ENCODE results near the gene ADK. TPM values are rescaled to one million over a fixed set of nuclear protein-coding genes. Genes with fewer than 3 reads are reported as not detected.
"Not testable (repeated sequence)": the region's sequence is repeated elsewhere in the genome, so short reads cannot be mapped to it uniquely, and the experiment has no call there.

ADK gene
- total RNA-seq, 1 donor from 2014 or later: 31.9 TPM

- no peak overlapping the region for H3K4me3 Mint-ChIP-seq (ENCODE audit: unreplicated experiment)
- no peaks in the 10 kb centered on the region for H3K4me1 Mint-ChIP-seq (ENCODE audit: low read depth)
- no peaks in the 10 kb centered on the region for H3K27me3 Mint-ChIP-seq (ENCODE audit: low read depth)
- TF ChIP-seq CTCF (IDR thresholded peaks at IDR 0.05): no peak
- DNase-seq (ENCODE audit: low spot score): no peak
- H3K36me3 Mint-ChIP-seq (ENCODE audit: low read depth): no peaks in the 10 kb centered on the region
- no peak overlapping the region for H3K27ac Mint-ChIP-seq (ENCODE audit: unreplicated experiment)
- no peaks in the 10 kb centered on the region for H3K9me3 Mint-ChIP-seq (ENCODE audit: low read depth)
These were observed 340.0 kb downstream of the ADK start for GRCh38 chr10:74491014-74491413.

GRCh38 chr10:74496276-74496675, 345.3 kb downstream of the ADK start:
- not testable (repeated sequence) for H3K4me3 Mint-ChIP-seq (ENCODE audit: unreplicated experiment); DNase-seq (ENCODE audit: low spot score); H3K36me3 Mint-ChIP-seq (ENCODE audit: low read depth); H3K27me3 Mint-ChIP-seq (ENCODE audit: low read depth); H3K27ac Mint-ChIP-seq (ENCODE audit: unreplicated experiment); H3K9me3 Mint-ChIP-seq (ENCODE audit: low read depth)
- H3K4me1 Mint-ChIP-seq (ENCODE audit: low read depth): peaks cover 11% of the 10 kb centered on the region

GRCh38 chr10:74498664-74499063, 347.6 kb downstream of the ADK start:
- not testable (repeated sequence) for H3K27ac Mint-ChIP-seq (ENCODE audit: unreplicated experiment); H3K27me3 Mint-ChIP-seq (ENCODE audit: low read depth); H3K36me3 Mint-ChIP-seq (ENCODE audit: low read depth); DNase-seq (ENCODE audit: low spot score); H3K9me3 Mint-ChIP-seq (ENCODE audit: low read depth); H3K4me3 Mint-ChIP-seq (ENCODE audit: unreplicated experiment)
- peaks cover 22% of the 10 kb centered on the region for H3K4me1 Mint-ChIP-seq (ENCODE audit: low read depth)

- DNase-seq (ENCODE audit: low spot score): no peak
- H3K36me3 Mint-ChIP-seq (ENCODE audit: low read depth): peaks cover 1% of the 10 kb centered on the region
These were observed 349.1 kb downstream of the ADK start for GRCh38 chr10:74500026-74500704.

GRCh38 chr10:74500816-74501215, 349.8 kb downstream of the ADK start:
- TF ChIP-seq CTCF (IDR thresholded peaks at IDR 0.05): no peak
- Mint-ChIP-seq H3K36me3 (ENCODE audit: low read depth) (peaks cover 1% of the 10 kb centered on the region), H3K27ac (ENCODE audit: unreplicated experiment) (no peak overlapping the region), H3K9me3 (ENCODE audit: low read depth) (peaks cover 7% of the 10 kb centered on the region), H3K4me1 (ENCODE audit: low read depth) (peaks cover 25% of the 10 kb centered on the region), H3K4me3 (ENCODE audit: unreplicated experiment) (no peak overlapping the region), H3K27me3 (ENCODE audit: low read depth) (no peaks in the 10 kb centered on the region)
- no peak for DNase-seq (ENCODE audit: low spot score)

More at GRCh38 chr10:74500026-74500704, 349.1 kb downstream of the ADK start:
- Mint-ChIP-seq H3K4me3 (ENCODE audit: unreplicated experiment) (no peak overlapping the region), H3K4me1 (ENCODE audit: low read depth) (peaks cover 25% of the 10 kb centered on the region), H3K9me3 (ENCODE audit: low read depth) (peaks cover under 1% of the 10 kb centered on the region), H3K27ac (ENCODE audit: unreplicated experiment) (no peak overlapping the region), H3K27me3 (ENCODE audit: low read depth) (no peaks in the 10 kb centered on the region)
- TF ChIP-seq CTCF (IDR thresholded peaks at IDR 0.05): no peak

GRCh38 chr10:74502963-74503608, 352.1 kb downstream of the ADK start:
- no peak for DNase-seq (ENCODE audit: low spot score)
- no peak overlapping the region for H3K4me3 Mint-ChIP-seq (ENCODE audit: unreplicated experiment)
- peaks cover 28% of the 10 kb centered on the region for H3K4me1 Mint-ChIP-seq (ENCODE audit: low read depth)
- H3K9me3 Mint-ChIP-seq (ENCODE audit: low read depth): peaks cover 12% of the 10 kb centered on the region
- TF ChIP-seq CTCF (IDR thresholded peaks at IDR 0.05): no peak
- peaks cover 4% of the 10 kb centered on the region for H3K36me3 Mint-ChIP-seq (ENCODE audit: low read depth)
- peak overlapping the region; percentile 55 for H3K27ac Mint-ChIP-seq (ENCODE audit: unreplicated experiment)
- no peaks in the 10 kb centered on the region for H3K27me3 Mint-ChIP-seq (ENCODE audit: low read depth)

All from chondrocyte (in vitro differentiated cells).